Upper lobe of left lung (tissue), 6 donors: ENCODE data around the gene ZBED3. TPM values are rescaled to one million over a fixed set of nuclear protein-coding genes. Genes with fewer than 3 reads are reported as not detected.
A peak's percentile ranks its signal among the peaks of the same experiment; 100 is the strongest.

ENCODE experiments used
- ATAC-seq, 2 donors: fragments of 200-7000 bp; cut with Tn5 transposase; one replicate each; pipeline ENCODE4 v1.9.1; 2022; ENCODE audit warnings: mild to moderate bottlenecking in 2 of 2, moderate library complexity in 2 of 2; ENCODE audit not compliant: low FRiP score in 2 of 2
- DNase-seq, 2 donors: peaks; one replicate each; pipeline ENCODE4 v3.0.0-alpha.2; 2019 to 2020
- H3K27ac ChIP-seq, 4 donors: fragments of 200-600 bp; sonication (generic); one replicate each; pipeline ENCODE4 v1.5.1; 2016 to 2019
- H3K27me3 ChIP-seq, 4 donors: fragments of 200-600 bp; sonication (generic); one replicate each; pipeline ENCODE4 v1.5.1; 2017 to 2019
- H3K36me3 ChIP-seq, 4 donors: fragments of 200-600 bp; sonication (generic); one replicate each; pipeline ENCODE4 v1.5.1; 2016 to 2019
- H3K4me1 ChIP-seq, 4 donors: fragments of 200-600 bp; sonication (generic); one replicate each; pipeline ENCODE4 v1.5.1; 2018 to 2019
- H3K4me3 ChIP-seq, 4 donors: fragments of 200-600 bp; sonication (generic); one replicate each; pipeline ENCODE4 v1.5.1; 2017 to 2019; ENCODE audit warnings: mild to moderate bottlenecking in 2 of 4, moderate library complexity in 1 of 4
- H3K9me3 ChIP-seq, 4 donors: fragments of 200-600 bp; sonication (generic); one replicate each; pipeline ENCODE4 v1.5.1; 2018 to 2019
- CTCF ChIP-seq, 6 experiments: fragments of 450-650 bp in 4 of 6; fragments of 200-600 bp in 2 of 6; sonication (generic) in 2 of 6; IDR thresholded peaks; one replicate each; pipeline ENCODE4 v1.5.1; 2016 to 2019; ENCODE audit warnings: antibody characterized with exemption in 6 of 6
- EP300 ChIP-seq, 4 donors: sonication (generic); formaldehyde crosslinking; IDR thresholded peaks; one replicate each; pipeline ENCODE4 v1.5.1; 2017; ENCODE audit warnings: antibody characterized with exemption in 4 of 4, control low read depth in 2 of 4
- POLR2A ChIP-seq, 4 donors: fragments of 450-650 bp; IDR thresholded peaks; one replicate each; pipeline ENCODE4 v1.5.1; 2016 to 2017; ENCODE audit warnings: antibody characterized with exemption in 4 of 4, mild to moderate bottlenecking in 2 of 4
- POLR2AphosphoS5 ChIP-seq, 2 donors: sonication (generic); formaldehyde crosslinking; IDR thresholded peaks; one replicate each; pipeline ENCODE4 v1.5.1; 2017; ENCODE audit warnings: antibody characterized with exemption in 2 of 2
- WGBS, 2 donors: methylation state at CpG; one replicate each; pipeline ENCODE4 v1.1.5; 2017 to 2018; 5-methylcytosine and 5-hydroxymethylcytosine counted together
- total RNA-seq, 6 donors: library from RNA; depleted of rRNA in 4 of 6; stranded (reverse); fragments of >200 nt in 4 of 6; gene quantifications; one replicate each; pipeline versions ENCODE4 v1.1.0 to v1.2.1, GENCODE V29; 2016 to 2021
- donor health status: DM: no; HTN: no; CAD: no; lungs with moderate emphysema.
- donor health status: DM: no; HTN: yes; CAD: no; lungs with severe emphysema.

ZBED3 gene
- total RNA-seq, 6 donors from 2014 or later = 8.1 to 32.1 (median 17.0) TPM

- ATAC-seq (peak in 1 of 2 donors; percentile 36), DNase-seq (no peak)
- Histone ChIP-seq H3K9me3 (no peaks in the 10 kb centered on the region), H3K4me3 (no peak overlapping the region), H3K4me1 (peaks cover 0 to 4% (median 0%) of the 10 kb centered on the region in 4 donors), H3K36me3 (peaks cover 12 to 55% (median 16%) of the 10 kb centered on the region in 4 donors), H3K27ac (peak overlapping the region; percentile 22 to 79 (median 51)), H3K27me3 (no peaks in the 10 kb centered on the region)
- 83 to 100% methylated on average over 1 of the region's 1 CpG for WGBS, 2 donors
- TF ChIP-seq CTCF (IDR thresholded peaks at IDR 0.05) (no peak), POLR2AphosphoS5 (IDR thresholded peaks at IDR 0.05) (no peak), EP300 (IDR thresholded peaks at IDR 0.05) (no peak), POLR2A (IDR thresholded peaks at IDR 0.05) (no peak)
Observed at GRCh38 chr5:77066184-77066583, 20.9 kb downstream of the ZBED3 start.

DNA sequence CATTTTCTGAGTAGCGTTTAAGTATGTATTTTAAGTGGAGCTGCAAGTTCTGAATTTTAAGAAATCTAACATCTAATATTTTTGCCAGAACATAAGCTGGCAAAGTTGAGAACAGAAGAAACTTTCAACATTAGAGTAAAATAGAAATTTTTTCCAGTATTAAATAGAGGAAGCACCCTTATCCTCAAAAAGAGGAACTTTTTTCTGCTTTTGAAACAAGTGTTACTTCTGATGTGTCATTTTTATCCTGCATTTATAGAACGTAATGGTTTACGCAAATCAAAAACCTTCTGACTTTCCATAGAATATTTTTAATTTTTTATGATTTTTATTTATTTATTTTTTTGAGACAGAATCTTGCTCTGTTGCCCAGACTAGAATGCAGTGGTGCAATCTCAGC lies 21.8 kb downstream of the ZBED3 start:
- no peak for TF ChIP-seq POLR2AphosphoS5 (IDR thresholded peaks at IDR 0.05)
- TF ChIP-seq EP300 (IDR thresholded peaks at IDR 0.05) = no peak
- TF ChIP-seq POLR2A (IDR thresholded peaks at IDR 0.05) = no peak
- TF ChIP-seq CTCF (IDR thresholded peaks at IDR 0.05) = no peak
- Histone ChIP-seq H3K36me3 (peaks cover 12 to 64% (median 19%) of the 10 kb centered on the region in 4 donors), H3K4me3 (no peak overlapping the region), H3K27ac (peak overlapping the region; percentile 22 to 79 (median 51)), H3K9me3 (no peaks in the 10 kb centered on the region), H3K27me3 (no peaks in the 10 kb centered on the region), H3K4me1 (peaks cover 0 to 4% (median 0%) of the 10 kb centered on the region in 4 donors)
- DNase-seq (no peak), ATAC-seq (peak in 1 of 2 donors; percentile 51)
- WGBS, 2 donors = 72 to 88% methylated on average over 3 of the region's 3 CpGs

DNA sequence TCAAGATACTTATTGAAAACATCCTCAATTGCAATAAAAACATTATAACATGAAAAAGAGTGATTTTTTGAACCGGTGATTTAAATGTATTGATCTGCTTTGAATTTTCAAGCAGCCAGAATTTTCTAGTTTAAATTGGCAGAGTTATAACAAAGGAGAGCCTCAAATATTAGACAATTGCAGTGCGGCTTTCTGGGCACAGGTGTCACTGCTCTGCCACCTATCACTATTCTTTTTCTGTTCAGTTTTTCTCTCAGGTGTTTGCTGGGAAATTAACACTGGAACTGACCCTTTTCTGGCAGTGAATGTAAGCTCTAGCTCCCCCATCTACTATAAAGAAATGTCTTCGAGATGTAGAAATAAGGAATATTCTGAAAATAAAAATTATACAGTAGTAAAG lies 23.0 kb downstream of the ZBED3 start:
- TF ChIP-seq EP300 (IDR thresholded peaks at IDR 0.05) (no peak), CTCF (IDR thresholded peaks at IDR 0.05) (no peak), POLR2A (IDR thresholded peaks at IDR 0.05) (no peak), POLR2AphosphoS5 (IDR thresholded peaks at IDR 0.05) (no peak)
- H3K9me3 ChIP-seq = no peaks in the 10 kb centered on the region

DNA sequence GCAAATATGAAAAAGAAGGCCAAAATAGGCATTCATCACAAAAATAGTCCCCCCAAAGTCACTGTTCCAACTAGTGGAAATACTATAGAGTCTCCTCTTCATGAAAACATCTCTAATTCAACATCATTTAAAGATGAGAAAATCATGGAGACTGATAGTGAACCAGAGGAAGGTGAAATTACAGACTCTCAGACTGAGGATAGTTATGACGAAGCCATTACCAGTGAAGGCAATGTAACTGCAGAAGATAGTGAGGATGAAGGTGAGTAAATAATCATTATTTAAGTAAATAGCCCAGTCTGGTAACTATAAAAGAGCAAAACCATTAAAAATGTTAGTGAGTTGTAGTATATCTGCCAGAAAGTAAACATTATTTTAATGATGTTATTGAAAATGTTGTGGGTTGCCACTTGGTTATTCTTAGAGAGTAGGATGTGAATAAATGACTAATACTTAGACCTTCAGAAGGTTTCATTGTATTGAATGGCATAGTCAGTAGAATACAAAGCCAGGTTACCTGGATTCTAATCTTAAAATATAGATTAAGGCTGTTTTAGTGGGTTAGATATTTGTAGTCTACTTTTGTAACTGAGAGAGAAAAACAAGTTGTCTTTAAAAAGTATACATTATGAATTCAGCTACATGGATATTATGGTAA lies 40.5 kb downstream of the ZBED3 start:
- no peak for TF ChIP-seq EP300 (IDR thresholded peaks at IDR 0.05)
- no peak for TF ChIP-seq POLR2AphosphoS5 (IDR thresholded peaks at IDR 0.05)
- Histone ChIP-seq H3K36me3 (peaks cover 5 to 54% (median 17%) of the 10 kb centered on the region in 4 donors), H3K9me3 (no peaks in the 10 kb centered on the region), H3K27me3 (no peaks in the 10 kb centered on the region), H3K4me1 (no peaks in the 10 kb centered on the region), H3K27ac (no peak overlapping the region), H3K4me3 (no peak overlapping the region)
- ATAC-seq (no peak), DNase-seq (no peak)
- 94 to 100% methylated on average over 1 of the region's 1 CpG for WGBS, 2 donors

More for the DNA sequence above, 23.0 kb downstream of the ZBED3 start:
- H3K27me3 ChIP-seq = no peaks in the 10 kb centered on the region
- H3K4me1 ChIP-seq = peaks cover 0 to 4% (median 0%) of the 10 kb centered on the region in 4 donors
- ATAC-seq = no peak
- WGBS, 2 donors = 77 to 98% methylated on average over 3 of the region's 3 CpGs
- H3K27ac ChIP-seq = no peak overlapping the region
- no peak overlapping the region for H3K4me3 ChIP-seq
- H3K36me3 ChIP-seq = peaks cover 18 to 77% (median 28%) of the 10 kb centered on the region in 4 donors
- DNase-seq = no peak

DNA sequence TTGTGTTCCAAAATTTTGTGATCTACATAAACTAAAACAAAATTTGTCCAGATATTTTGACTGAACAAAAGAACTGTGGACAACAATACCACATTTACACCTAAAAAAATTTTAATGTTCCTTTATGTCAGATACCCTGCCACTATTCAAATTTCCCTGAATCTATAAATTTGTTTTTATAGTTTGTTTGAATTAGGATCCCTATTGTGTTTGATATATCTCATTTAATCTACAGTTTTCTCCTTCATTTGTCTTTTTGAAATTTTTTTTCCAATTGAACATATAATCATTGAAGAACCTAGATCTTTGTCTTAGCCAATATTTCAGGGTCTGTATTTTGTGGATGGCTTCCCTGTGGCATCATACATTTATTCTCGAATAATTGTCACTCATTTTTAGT lies 51.1 kb downstream of the ZBED3 start:
- TF ChIP-seq EP300 (IDR thresholded peaks at IDR 0.05) (no peak), CTCF (IDR thresholded peaks at IDR 0.05) (no peak), POLR2A (IDR thresholded peaks at IDR 0.05) (no peak), POLR2AphosphoS5 (IDR thresholded peaks at IDR 0.05) (no peak)
- H3K36me3 ChIP-seq = peaks cover 6 to 66% (median 29%) of the 10 kb centered on the region in 4 donors

More for the DNA sequence above, 51.1 kb downstream of the ZBED3 start:
- no peak overlapping the region for H3K4me3 ChIP-seq
- WGBS, 2 donors = 86 to 87% methylated on average over 1 of the region's 1 CpG
- peaks cover 8 to 13% (median 9%) of the 10 kb centered on the region in 4 donors for H3K4me1 ChIP-seq
- H3K9me3 ChIP-seq = no peaks in the 10 kb centered on the region
- H3K27ac ChIP-seq = no peak overlapping the region
- no peaks in the 10 kb centered on the region for H3K27me3 ChIP-seq
- no peak for ATAC-seq
- no peak for DNase-seq
